Astrocyte (in vitro differentiated cells and primary cell): ENCODE results near the gene PTPN4. TPM values are rescaled to one million over a fixed set of nuclear protein-coding genes. Genes with fewer than 3 reads are reported as not detected.
A peak's percentile ranks its signal among the peaks of the same experiment; 100 is the strongest.

Source experiments
- DNase-seq: peaks from one replicate; pipeline ENCODE4 v3.0.0-alpha.2; 2010; ENCODE audit warnings: low read depth
- FAIRE-seq: peaks from 2 replicates; lab custom pipeline; 2011; peaks lifted over from hg19 to GRCh38; lab: Jason Lieb, UNC
- H2AFZ ChIP-seq: 2 replicates; pipeline ENCODE4 v1.6.0; 2012; ENCODE audit warnings: low read depth, low read length, inconsistent platforms
- H3K27ac ChIP-seq: 2 replicates; pipeline ENCODE4 v1.5.1; 2011; ENCODE audit warnings: low read depth, low read length, inconsistent platforms
- H3K27me3 ChIP-seq: 2 replicates; pipeline ENCODE4 v1.6.0; 2011; ENCODE audit warnings: low read length, inconsistent platforms; ENCODE audit not compliant: insufficient read depth
- H3K36me3 ChIP-seq: 2 replicates; pipeline ENCODE4 v1.5.1; 2011; ENCODE audit warnings: low read length, inconsistent platforms; ENCODE audit not compliant: insufficient read depth
- H3K4me1 ChIP-seq: 2 replicates; pipeline ENCODE4 v1.5.1; 2011; ENCODE audit warnings: low read length, inconsistent platforms; ENCODE audit not compliant: insufficient read depth
- H3K4me2 ChIP-seq: 2 replicates; pipeline ENCODE4 v1.6.0; 2012; ENCODE audit warnings: low read length, inconsistent platforms
- H3K4me3 ChIP-seq: 2 replicates; pipeline ENCODE4 v1.5.1; 2011; ENCODE audit warnings: low read depth, mild to moderate bottlenecking, low read length, inconsistent platforms; ENCODE audit not compliant: insufficient read depth
- H3K79me2 ChIP-seq: 2 replicates; pipeline ENCODE4 v1.6.0; 2012; ENCODE audit warnings: mild to moderate bottlenecking, low read length, inconsistent platforms; ENCODE audit not compliant: insufficient read depth
- H3K9ac ChIP-seq: 2 replicates; pipeline ENCODE4 v1.6.0; 2012; ENCODE audit warnings: mild to moderate bottlenecking, low read length, inconsistent platforms
- H3K9me3 ChIP-seq: 2 replicates; pipeline ENCODE4 v1.5.1; 2012; ENCODE audit warnings: low read depth, mild to moderate bottlenecking, low read length, inconsistent platforms; ENCODE audit not compliant: insufficient read depth
- H4K20me1 ChIP-seq: 2 replicates; pipeline ENCODE4 v1.6.0; 2012; ENCODE audit warnings: low read length, inconsistent platforms; ENCODE audit not compliant: insufficient read depth
- H3K27ac Mint-ChIP-seq: one replicate; pipeline ENCODE4 v1.8.0; 2021; ENCODE audit warnings: mild to moderate bottlenecking, mixed read lengths; ENCODE audit not compliant: unreplicated experiment
- H3K27me3 Mint-ChIP-seq: one replicate; pipeline ENCODE4 v1.8.0; 2021; ENCODE audit warnings: low read depth, mixed read lengths; ENCODE audit not compliant: unreplicated experiment
- H3K36me3 Mint-ChIP-seq: one replicate; pipeline ENCODE4 v1.8.0; 2021; ENCODE audit warnings: low read depth, mixed read lengths; ENCODE audit not compliant: unreplicated experiment
- H3K4me1 Mint-ChIP-seq: one replicate; pipeline ENCODE4 v1.8.0; 2021; ENCODE audit warnings: low read depth, mixed read lengths; ENCODE audit not compliant: unreplicated experiment
- H3K4me3 Mint-ChIP-seq: one replicate; pipeline ENCODE4 v1.8.0; 2021; ENCODE audit warnings: mild to moderate bottlenecking, moderate library complexity, mixed read lengths; ENCODE audit not compliant: unreplicated experiment
- H3K9me3 Mint-ChIP-seq: one replicate; pipeline ENCODE4 v1.8.0; 2021; ENCODE audit warnings: mild to moderate bottlenecking, mixed read lengths; ENCODE audit not compliant: unreplicated experiment
- CTCF ChIP-seq: IDR thresholded peaks from 2 replicates; pipeline ENCODE4 v1.5.1; 2011; ENCODE audit warnings: low read depth, mild to moderate bottlenecking, inconsistent platforms, low read length, moderate library complexity; ENCODE audit not compliant: insufficient read depth
- EZH2 ChIP-seq: IDR thresholded peaks from 2 replicates; pipeline ENCODE4 v1.6.1; 2012; ENCODE audit warnings: mild to moderate bottlenecking, low read length, inconsistent platforms; ENCODE audit not compliant: insufficient read depth
- total RNA-seq: library from RNA; stranded (reverse); gene quantifications from 2 replicates; pipeline ENCODE4 v1.2.1, GENCODE V29; 2021

PTPN4 gene
- total RNA-seq, 1 donor from 2014 or later = 38.2 TPM

- Histone ChIP-seq H4K20me1 (no peaks in the 10 kb centered on the region), H3K4me3 (no peak overlapping the region), H3K79me2 (no peaks in the 10 kb centered on the region), H3K27me3 (no peaks in the 10 kb centered on the region), H3K9ac (no peak overlapping the region), H3K4me2 (peak overlapping the region; percentile 62), H3K4me1 (no peaks in the 10 kb centered on the region), H3K27ac (peak overlapping the region; percentile 15), H3K9me3 (no peaks in the 10 kb centered on the region), H2AFZ (no peak overlapping the region), H3K36me3 (no peaks in the 10 kb centered on the region)
- DNase-seq = peak; percentile 86
- no peak overlapping the region for H3K27ac Mint-ChIP-seq
- H3K36me3 Mint-ChIP-seq = peaks cover 9% of the 10 kb centered on the region
- H3K4me1 Mint-ChIP-seq = peaks cover 5% of the 10 kb centered on the region
- FAIRE-seq = peak; percentile 94
- H3K27me3 Mint-ChIP-seq = no peaks in the 10 kb centered on the region
- no peak for TF ChIP-seq CTCF
- no peak for TF ChIP-seq EZH2
- H3K4me3 Mint-ChIP-seq = no peak overlapping the region
- peaks cover 5% of the 10 kb centered on the region for H3K9me3 Mint-ChIP-seq
These were observed 129.0 kb downstream of the PTPN4 start for GRCh38 chr2:119888680-119889079.

DNA sequence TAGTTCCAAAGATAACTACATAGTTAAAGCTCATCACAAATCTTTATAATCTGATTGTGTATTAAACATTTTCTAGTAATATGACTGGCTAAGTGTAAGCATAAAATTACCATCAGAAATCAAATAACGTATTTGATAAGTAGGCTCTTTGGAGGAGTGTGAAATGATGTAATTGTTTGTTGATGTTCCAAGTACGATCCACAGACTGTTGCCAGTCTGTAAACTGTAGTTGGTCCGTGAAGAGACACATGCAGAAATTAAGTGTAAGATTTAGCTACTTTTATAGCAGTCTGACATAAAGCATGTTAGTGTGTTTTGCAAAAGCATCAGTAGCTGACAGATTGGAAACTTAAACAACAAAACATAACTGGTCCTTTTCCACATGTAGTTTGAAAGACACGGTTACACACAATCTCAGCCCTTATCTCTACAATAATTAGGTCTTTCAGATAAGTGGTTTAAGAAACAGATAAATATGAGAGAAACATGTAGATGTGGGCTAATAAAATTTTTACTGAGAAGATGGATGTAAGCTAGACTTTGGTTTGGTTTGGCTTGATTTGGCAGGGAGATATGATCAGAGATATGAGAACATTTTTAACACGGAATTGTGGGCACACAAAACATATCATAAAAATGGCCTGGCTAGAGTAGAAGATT lies 138.1 kb downstream of the PTPN4 start:
- TF ChIP-seq CTCF (no peak), EZH2 (no peak)
- H3K36me3 ChIP-seq = no peaks in the 10 kb centered on the region
- no peaks in the 10 kb centered on the region for H3K4me1 Mint-ChIP-seq
- H3K4me3 Mint-ChIP-seq = no peak overlapping the region
- no peak overlapping the region for H3K9ac ChIP-seq
- no peaks in the 10 kb centered on the region for H3K27me3 Mint-ChIP-seq
- peaks cover 16% of the 10 kb centered on the region for H3K36me3 Mint-ChIP-seq
- no peak overlapping the region for H3K27ac Mint-ChIP-seq
- no peaks in the 10 kb centered on the region for H3K79me2 ChIP-seq
- no peak overlapping the region for H3K27ac ChIP-seq
- H3K4me3 ChIP-seq = no peak overlapping the region
- DNase-seq (no peak), FAIRE-seq (no peak)
- no peaks in the 10 kb centered on the region for H3K9me3 ChIP-seq
- no peaks in the 10 kb centered on the region for H3K4me1 ChIP-seq
- no peaks in the 10 kb centered on the region for H3K27me3 ChIP-seq
- no peak overlapping the region for H2AFZ ChIP-seq
- H3K9me3 Mint-ChIP-seq = no peaks in the 10 kb centered on the region
- H4K20me1 ChIP-seq = no peaks in the 10 kb centered on the region
- no peak overlapping the region for H3K4me2 ChIP-seq

- Histone ChIP-seq H3K4me1 (no peaks in the 10 kb centered on the region), H3K27me3 (no peaks in the 10 kb centered on the region), H4K20me1 (no peaks in the 10 kb centered on the region), H3K79me2 (no peaks in the 10 kb centered on the region), H3K4me3 (no peak overlapping the region), H3K9ac (no peak overlapping the region), H3K9me3 (no peaks in the 10 kb centered on the region), H2AFZ (no peak overlapping the region), H3K27ac (no peak overlapping the region), H3K36me3 (no peaks in the 10 kb centered on the region), H3K4me2 (no peak overlapping the region)
- FAIRE-seq = peak; percentile 32
- no peaks in the 10 kb centered on the region for H3K9me3 Mint-ChIP-seq
- H3K27me3 Mint-ChIP-seq = no peaks in the 10 kb centered on the region
- DNase-seq = no peak
- H3K36me3 Mint-ChIP-seq = peaks cover 34% of the 10 kb centered on the region
- no peaks in the 10 kb centered on the region for H3K4me1 Mint-ChIP-seq
- H3K27ac Mint-ChIP-seq = no peak overlapping the region
- H3K4me3 Mint-ChIP-seq = no peak overlapping the region
- TF ChIP-seq CTCF (no peak), EZH2 (no peak)
These were observed 141.3 kb downstream of the PTPN4 start for GRCh38 chr2:119901013-119901412.
